Astrocyte (in vitro differentiated cells and primary cell): Measurements from ENCODE around the gene RARRES1.

Experiments used
- CTCF ChIP-seq: IDR thresholded peaks from 2 replicates; pipeline ENCODE4 v1.5.1; 2011; ENCODE audit warnings: low read depth, mild to moderate bottlenecking, inconsistent platforms, low read length, moderate library complexity; ENCODE audit not compliant: insufficient read depth
- EZH2 ChIP-seq: IDR thresholded peaks from 2 replicates; pipeline ENCODE4 v1.6.1; 2012; ENCODE audit warnings: mild to moderate bottlenecking, low read length, inconsistent platforms; ENCODE audit not compliant: insufficient read depth

DNA sequence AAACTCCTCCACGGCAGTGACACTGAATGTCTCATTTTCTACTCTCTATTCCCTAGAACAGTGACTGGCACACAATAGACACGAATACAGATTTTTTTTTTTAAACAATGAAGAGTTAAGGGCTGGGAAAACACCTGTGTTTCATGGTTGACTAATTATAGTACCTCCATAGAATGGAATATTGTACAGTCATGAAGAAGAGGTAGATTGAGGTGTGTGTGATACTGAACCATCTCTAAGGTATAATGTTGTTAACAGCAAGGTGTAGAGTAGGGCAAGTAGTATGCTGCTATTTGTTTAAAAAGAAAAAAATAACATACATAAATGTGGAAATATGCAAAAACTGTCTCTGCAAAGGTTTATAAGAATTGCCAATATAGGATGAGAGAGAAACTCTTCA lies 5.2 kb upstream of the RARRES1 start:
- TF ChIP-seq CTCF = no peak
- TF ChIP-seq EZH2 = no peak
